ENCODE results near the gene MEPE.

DNA sequence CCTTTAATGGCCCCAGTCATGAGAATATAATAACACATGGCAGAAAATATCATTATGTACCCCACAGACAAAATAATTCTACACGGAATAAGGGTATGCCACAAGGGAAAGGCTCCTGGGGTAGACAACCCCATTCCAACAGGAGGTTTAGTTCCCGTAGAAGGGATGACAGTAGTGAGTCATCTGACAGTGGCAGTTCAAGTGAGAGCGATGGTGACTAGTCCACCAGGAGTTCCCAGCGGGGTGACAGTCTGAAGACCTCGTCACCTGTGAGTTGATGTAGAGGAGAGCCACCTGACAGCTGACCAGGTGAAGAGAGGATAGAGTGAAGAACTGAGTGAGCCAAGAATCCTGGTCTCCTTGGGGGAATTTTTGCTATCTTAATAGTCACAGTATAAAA is 13.5 kb downstream of the MEPE start:
- TF ChIP-seq EZH2 (IDR thresholded peaks at IDR 0.05; ENCODE audit: insufficient read depth, poor library complexity, severe bottlenecking) (no peak), EZH2phosphoT487 (IDR thresholded peaks at IDR 0.05; ENCODE audit: insufficient read depth, low read depth) (no peak)

All from GM23248 (cell line).